IMR-90 (cell line): ENCODE results near the gene LRFN2. TPM values are rescaled to one million over a fixed set of nuclear protein-coding genes. Genes with fewer than 3 reads are reported as not detected.

Experiments used
- ATAC-seq: fragments of 200-7000 bp; cut with Tn5 transposase; 2 replicates; pipeline ENCODE4 v1.9.1; 2020; ENCODE audit warnings: low read depth, mild to moderate bottlenecking, moderate library complexity
- BruUV-seq: library from RNA; stranded (reverse); fragments of 400-500 nt; replicated peaks from 2 replicates; lab custom pipeline; 2021; lab: Mats Ljungman, UMichigan
- CTCF ChIA-PET: fragments of 300-600 bp; formaldehyde crosslinking; extraction: SDS; loops from one replicate; lab custom pipeline; 2021; ENCODE audit warnings: antibody characterized with exemption; lab: Yijun Ruan, JAX
- POLR2A ChIA-PET: fragments of 300-600 bp; sonication (Branson Sonifier 250); formaldehyde crosslinking; loops from one replicate; lab custom pipeline; 2022; ENCODE audit warnings: antibody characterized with exemption; ENCODE audit not compliant: unreplicated experiment; lab: Charles Lee
- DNase-seq: peaks from one replicate; pipeline ENCODE4 v3.0.0; 2013
- H2AFZ ChIP-seq: replicated peaks from 2 replicates; pipeline ENCODE3; 2013; ENCODE audit warnings: low read length, mild to moderate bottlenecking; ENCODE audit not compliant: poor library complexity
- H2AK5ac ChIP-seq: 2 replicates; pipeline ENCODE4 v1.6.1; 2013; ENCODE audit warnings: low read depth, low read length, inconsistent platforms
- H2AK9ac ChIP-seq: replicated peaks from 2 replicates; pipeline ENCODE3; 2013; ENCODE audit warnings: mild to moderate bottlenecking, low read depth, low read length, moderate library complexity; ENCODE audit not compliant: poor library complexity
- H2BK120ac ChIP-seq: 2 replicates; pipeline ENCODE4 v1.6.1; 2013; ENCODE audit warnings: low read depth, low read length, inconsistent platforms
- H2BK15ac ChIP-seq: 3 replicates; pipeline ENCODE4 v1.6.1; 2013; ENCODE audit warnings: low read depth, low read length, inconsistent platforms
- H2BK20ac ChIP-seq: 2 replicates; pipeline ENCODE4 v1.6.1; 2013; ENCODE audit warnings: low read depth, mild to moderate bottlenecking, inconsistent platforms, low read length, moderate library complexity
- H2BK5ac ChIP-seq: 2 replicates; pipeline ENCODE4 v1.6.1; 2013; ENCODE audit warnings: mild to moderate bottlenecking, low read depth, low read length, inconsistent platforms; ENCODE audit not compliant: poor library complexity, severe bottlenecking
- H3K14ac ChIP-seq: replicated peaks from 2 replicates; pipeline ENCODE4 v1.6.1; 2013; ENCODE audit warnings: low read depth, low read length, inconsistent platforms
- H3K18ac ChIP-seq: 2 replicates; pipeline ENCODE4 v1.6.1; 2013; ENCODE audit warnings: low read depth, low read length, control low read depth
- H3K23ac ChIP-seq: 2 replicates; pipeline ENCODE4 v1.6.1; 2013; ENCODE audit warnings: low read depth, low read length, inconsistent platforms
- H3K27ac ChIP-seq: 2 replicates; pipeline ENCODE4 v1.5.1; 2013; ENCODE audit warnings: mild to moderate bottlenecking, control low read depth, low read length; ENCODE audit not compliant: insufficient read depth
- H3K27me3 ChIP-seq: 2 replicates; pipeline ENCODE4 v1.6.1; 2013; ENCODE audit warnings: low read length; ENCODE audit not compliant: control insufficient read depth, insufficient read depth
- H3K36me3 ChIP-seq: 2 replicates; pipeline ENCODE4 v1.6.1; 2013; ENCODE audit warnings: low read length, mixed read lengths; ENCODE audit not compliant: control insufficient read depth, insufficient read depth
- H3K4ac ChIP-seq: 2 replicates; pipeline ENCODE4 v1.6.1; 2013; ENCODE audit warnings: low read depth, low read length, inconsistent platforms
- H3K4me1 ChIP-seq: 2 replicates; pipeline ENCODE4 v1.6.1; 2013; ENCODE audit warnings: low read length, mixed read lengths; ENCODE audit not compliant: control insufficient read depth, insufficient read depth
- H3K4me2 ChIP-seq: 2 replicates; pipeline ENCODE4 v1.6.1; 2013; ENCODE audit warnings: low read depth, mild to moderate bottlenecking, control low read depth, low read length, moderate library complexity
- H3K4me3 ChIP-seq: 2 replicates; pipeline ENCODE4 v1.5.1; 2013; ENCODE audit warnings: low read depth, mild to moderate bottlenecking, control low read depth, low read length, moderate library complexity; ENCODE audit not compliant: insufficient read depth
- H3K56ac ChIP-seq: 2 replicates; pipeline ENCODE4 v1.6.1; 2013; ENCODE audit warnings: low read length, inconsistent platforms; ENCODE audit not compliant: insufficient read depth; ENCODE audit errors: extremely low read depth
- H3K79me1 ChIP-seq, 2 experiments: 2 replicates each; pipeline ENCODE4 v1.6.1; 2013; ENCODE audit warnings: low read length in 2 of 2, inconsistent platforms in 1 of 2, low read depth in 1 of 2
- H3K9ac ChIP-seq: 2 replicates; pipeline ENCODE4 v1.6.1; 2013; ENCODE audit warnings: low read depth, low read length, control low read depth
- H3K9me1 ChIP-seq: 2 replicates; pipeline ENCODE4 v1.6.1; 2013; ENCODE audit warnings: low read length, inconsistent platforms; ENCODE audit not compliant: insufficient read depth
- H3K9me3 ChIP-seq: 2 replicates; pipeline ENCODE4 v1.6.1; 2013; ENCODE audit warnings: low read length; ENCODE audit not compliant: control insufficient read depth, insufficient read depth
- H4K20me1 ChIP-seq: 2 replicates; pipeline ENCODE4 v1.6.1; 2013; ENCODE audit warnings: low read length, inconsistent platforms; ENCODE audit not compliant: insufficient read depth
- H4K5ac ChIP-seq: 2 replicates; pipeline ENCODE4 v1.6.1; 2013; ENCODE audit warnings: mild to moderate bottlenecking, low read depth, low read length, control low read depth
- H4K8ac ChIP-seq, 2 experiments: 2 replicates each; pipeline ENCODE4 v1.6.1; 2013; ENCODE audit warnings: low read depth in 2 of 2, low read length in 2 of 2, control low read depth in 1 of 2, inconsistent platforms in 1 of 2
- H4K91ac ChIP-seq: 2 replicates; pipeline ENCODE4 v1.6.1; 2013; ENCODE audit warnings: low read depth, low read length, inconsistent platforms; ENCODE audit not compliant: insufficient read depth
- BHLHE40 ChIP-seq: fragments of 150-350 bp; IDR thresholded peaks from 2 replicates; pipeline ENCODE4 v1.6.1; 2016; ENCODE audit warnings: mild to moderate bottlenecking, low read depth, low read length
- CEBPB ChIP-seq: IDR thresholded peaks from 2 replicates; pipeline ENCODE4 v1.6.1; 2012; ENCODE audit warnings: low read depth, low read length, improper control_type of control experiment
- CHD1 ChIP-seq: IDR thresholded peaks from 2 replicates; pipeline ENCODE4 v1.6.1; 2012; ENCODE audit warnings: low read depth, low read length, improper control_type of control experiment
- CTCF ChIP-seq: conservative IDR thresholded peaks from 2 replicates; pipeline ENCODE4 v1.5.1; 2012; ENCODE audit warnings: mild to moderate bottlenecking, low read depth, low read length, improper control_type of control experiment
- ELK1 ChIP-seq: fragments of 150-350 bp; IDR thresholded peaks from 2 replicates; pipeline ENCODE4 v1.6.1; 2016; ENCODE audit warnings: low read depth, mild to moderate bottlenecking, low read length, moderate library complexity, borderline replicate concordance
- FOS ChIP-seq: fragments of 150-350 bp; IDR thresholded peaks from 2 replicates; pipeline ENCODE4 v1.6.1; 2016; ENCODE audit warnings: low read depth, low read length
- MAFK ChIP-seq: IDR thresholded peaks from 2 replicates; pipeline ENCODE4 v1.6.1; 2012; ENCODE audit warnings: low read depth, low read length, improper control_type of control experiment
- MAZ ChIP-seq: IDR thresholded peaks from 2 replicates; pipeline ENCODE4 v1.6.1; 2012; ENCODE audit warnings: low read depth, mild to moderate bottlenecking, low read length, improper control_type of control experiment, moderate library complexity, borderline replicate concordance
- MXI1 ChIP-seq: IDR thresholded peaks from 2 replicates; pipeline ENCODE4 v1.6.1; 2012; ENCODE audit warnings: low read depth, mild to moderate bottlenecking, low read length, moderate library complexity, borderline replicate concordance
- NFE2L2 ChIP-seq: fragments of 150-350 bp; IDR thresholded peaks from 2 replicates; pipeline ENCODE4 v1.6.1; 2016; ENCODE audit warnings: low read depth, mild to moderate bottlenecking, low read length
- POLR2A ChIP-seq: IDR thresholded peaks from 2 replicates; pipeline ENCODE4 v1.6.1; 2012; ENCODE audit warnings: mild to moderate bottlenecking, low read depth, low read length
- RAD21 ChIP-seq: IDR thresholded peaks from 2 replicates; pipeline ENCODE4 v1.6.1; 2012; ENCODE audit warnings: low read length, improper control_type of control experiment
- RCOR1 ChIP-seq: IDR thresholded peaks from 2 replicates; pipeline ENCODE4 v1.6.1; 2012; ENCODE audit warnings: mild to moderate bottlenecking, low read length, improper control_type of control experiment; ENCODE audit not compliant: insufficient replicate concordance
- RFX5 ChIP-seq: IDR thresholded peaks from 2 replicates; pipeline ENCODE4 v1.8.0; 2012; ENCODE audit warnings: low read depth, mild to moderate bottlenecking, low read length, moderate library complexity
- SMC3 ChIP-seq: fragments of 150-350 bp; IDR thresholded peaks from 2 replicates; pipeline ENCODE4 v1.6.1; 2016; ENCODE audit warnings: low read depth, mild to moderate bottlenecking, antibody characterized with exemption, low read length, moderate library complexity
- USF2 ChIP-seq: fragments of 150-350 bp; IDR thresholded peaks from 2 replicates; pipeline ENCODE4 v1.6.1; 2017; ENCODE audit warnings: mild to moderate bottlenecking, antibody characterized with exemption, low read length, low read depth
- WGBS, 2 experiments: methylation state at CpG; one replicate each; pipeline versions ENCODE4 v1.1.5 to v1.1.7; 2013; ENCODE audit warnings: missing lambda C conversion rate in 2 of 2; ENCODE audit not compliant: insufficient read length in 1 of 2; ENCODE audit errors: extremely low coverage in 2 of 2; 5-methylcytosine and 5-hydroxymethylcytosine counted together
- dilution Hi-C: fragments of 300-500 bp; cut with HindIII; formaldehyde crosslinking; loops from one replicate; pipeline ENCODE4 v1.14.3; 2018; ENCODE audit warnings: low sequenced_read_pairs; ENCODE audit not compliant: unreplicated experiment
- in situ Hi-C: fragments of 300-500 bp; cut with MboI; formaldehyde crosslinking; loops from 3 replicates; pipeline ENCODE4 v1.14.3; 2019; ENCODE audit warnings: low sequenced_read_pairs, inconsistent platforms, mixed read lengths
- intact Hi-C: fragments of 100-400 bp; cut with micrococcal nuclease; formaldehyde crosslinking; loops from 2 replicates; pipeline ENCODE4 v1.10.0; 2022
- polyA plus RNA-seq, 3 experiments: library from polyadenylated mRNA; depleted of rRNA; stranded (reverse); fragments of >200 nt; gene quantifications; 2 replicates each; pipeline ENCODE4 v1.2.3, GENCODE V29; 2012; ENCODE audit warnings: low replicate concordance in 1 of 3
- total RNA-seq: library from RNA; depleted of rRNA; stranded (reverse); fragments of >200 nt; gene quantifications from 2 replicates; pipeline ENCODE4 v1.2.3, GENCODE V29; 2012

LRFN2 gene
- total and polyA plus RNA-seq, 2 of the 4 experiments (the other 2 are of a cell fraction): not detected

DNA sequence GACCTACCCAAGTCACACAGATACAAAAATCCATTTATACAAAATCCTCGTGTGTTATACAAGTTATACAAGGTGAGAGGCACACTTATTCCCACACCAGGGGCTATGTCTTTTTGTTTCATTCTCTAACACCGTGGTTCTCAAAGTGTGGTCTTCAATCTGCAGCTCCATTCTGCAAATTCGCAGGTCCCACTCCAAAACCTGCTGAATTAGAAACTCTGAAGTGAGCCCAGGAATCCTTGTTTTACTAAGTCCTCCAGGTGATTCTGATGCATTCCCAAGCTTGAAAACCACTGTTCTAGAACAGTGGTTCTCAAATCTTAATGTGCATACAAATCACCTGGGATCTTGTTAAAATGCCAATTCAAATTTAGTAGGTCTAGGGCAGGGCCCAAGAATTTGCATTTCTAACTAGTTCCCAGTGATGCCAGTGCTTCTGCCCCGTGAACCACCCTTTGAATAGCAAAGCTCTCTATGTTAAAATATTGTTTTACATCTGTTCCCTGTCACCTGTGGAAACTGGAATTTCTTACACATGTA, 35.1 kb downstream of the LRFN2 start:
- no peak overlapping the region for H3K4me2 ChIP-seq
- DNase-seq (no peak), ATAC-seq (no peak)
- H4K5ac ChIP-seq: no peak overlapping the region
- no peak overlapping the region for H2AK5ac ChIP-seq
- no peak overlapping the region for H3K4me3 ChIP-seq
- H3K4ac ChIP-seq: no peak overlapping the region
- no peaks in the 10 kb centered on the region for H3K36me3 ChIP-seq
- no peak overlapping the region for H4K8ac ChIP-seq
- no peaks in the 10 kb centered on the region for H3K4me1 ChIP-seq
- TF ChIP-seq BHLHE40 (no peak), RAD21 (no peak), CEBPB (no peak), CTCF (no peak), MAFK (no peak), RCOR1 (no peak), FOS (no peak), POLR2A (no peak), ELK1 (no peak), NFE2L2 (no peak), MXI1 (no peak), MAZ (no peak), RFX5 (no peak), SMC3 (no peak), USF2 (no peak), CHD1 (no peak)
- no peak overlapping the region for H3K9ac ChIP-seq
- ChIA-PET POLR2A (no interaction called here), CTCF (no interaction called here)
- H3K23ac ChIP-seq: no peak overlapping the region
- no peak overlapping the region for H2BK5ac ChIP-seq
- H2BK120ac ChIP-seq: no peak overlapping the region
- H2BK20ac ChIP-seq: no peak overlapping the region
- no TSS peak for BruUV-seq
- H3K27me3 ChIP-seq: no peaks in the 10 kb centered on the region; the same call in 1 of the 2 replicates
- in situ Hi-C loops: loop anchor here (10.0 kb wide), 1 partner anchor 473 kb away; no protein-coding TSS in a partner anchor
- dilution Hi-C loops: no loop called here
- no peaks in the 10 kb centered on the region for H4K20me1 ChIP-seq
- intact Hi-C loops: loop anchor here (2.0 to 10.0 kb wide), 3 partner anchors 293 to 513 kb away; no protein-coding TSS in a partner anchor
- H3K27ac ChIP-seq: no peak overlapping the region
- no peak overlapping the region for H2AFZ ChIP-seq
- no peak overlapping the region for H2AK9ac ChIP-seq
- H3K9me1 ChIP-seq: no peaks in the 10 kb centered on the region
- H4K91ac ChIP-seq: no peak overlapping the region
- no peaks in the 10 kb centered on the region for H3K79me1 ChIP-seq
- H3K56ac ChIP-seq: no peak overlapping the region
- H3K9me3 ChIP-seq: no peaks in the 10 kb centered on the region
- no peak overlapping the region for H3K14ac ChIP-seq
- no peak overlapping the region for H3K18ac ChIP-seq
- no CpG with 5 or more reads among the region's 4 CpGs for WGBS, 2 experiments
- no peak overlapping the region for H2BK15ac ChIP-seq
